ENCODE measurements around the gene MORN1. TPM values are rescaled to one million over a fixed set of nuclear protein-coding genes. Genes with fewer than 3 reads are reported as not detected.

MORN1 gene
- total RNA-seq, 4 donors from 2014 or later, result 3.0 to 34.0 (median 12.5) TPM

- in situ Hi-C loops (cut with MboI; ENCODE audit: low pct_ligation_motif_present in 1 of 4, low pct_unique_long_range_greater_than_20kb in 1 of 4, low sequenced_read_pairs in 3 of 4) (loop anchor here in 2 of 4 donors (25.0 kb wide), 1 partner anchor 106 kb away; no protein-coding TSS in a partner anchor), intact Hi-C loops (cut with DNase I; ENCODE audit: low total_unique reads) (no loop called here)
- no peak for TF ChIP-seq POLR2A (IDR thresholded peaks at IDR 0.05)
- no peak for TF ChIP-seq POLR2AphosphoS5 (IDR thresholded peaks at IDR 0.05)
- no peak for TF ChIP-seq EP300 (IDR thresholded peaks at IDR 0.05; ENCODE audit: low read depth)
- TF ChIP-seq CTCF (IDR thresholded peaks at IDR 0.05), result no peak
- Histone ChIP-seq H3K9me3 (no peaks in the 10 kb centered on the region), H3K4me3 (no peak overlapping the region), H3K27ac (peak overlapping the region; percentile 2 to 76 (median 34)), H3K27me3 (peaks cover 24% of the 10 kb centered on the region), H3K36me3 (no peaks in the 10 kb centered on the region), H3K4me1 (peaks cover 27 to 58% (median 36%) of the 10 kb centered on the region in 4 donors)
- 70 to 88% methylated on average over 6 to 41 of the region's 41 CpGs for WGBS, 2 donors (ENCODE audit: low coverage in 1 of 2)
- no peak for DNase-seq
These were observed 72.8 kb downstream of the MORN1 start for GRCh38 chr1:2318314-2319278.

DNA sequence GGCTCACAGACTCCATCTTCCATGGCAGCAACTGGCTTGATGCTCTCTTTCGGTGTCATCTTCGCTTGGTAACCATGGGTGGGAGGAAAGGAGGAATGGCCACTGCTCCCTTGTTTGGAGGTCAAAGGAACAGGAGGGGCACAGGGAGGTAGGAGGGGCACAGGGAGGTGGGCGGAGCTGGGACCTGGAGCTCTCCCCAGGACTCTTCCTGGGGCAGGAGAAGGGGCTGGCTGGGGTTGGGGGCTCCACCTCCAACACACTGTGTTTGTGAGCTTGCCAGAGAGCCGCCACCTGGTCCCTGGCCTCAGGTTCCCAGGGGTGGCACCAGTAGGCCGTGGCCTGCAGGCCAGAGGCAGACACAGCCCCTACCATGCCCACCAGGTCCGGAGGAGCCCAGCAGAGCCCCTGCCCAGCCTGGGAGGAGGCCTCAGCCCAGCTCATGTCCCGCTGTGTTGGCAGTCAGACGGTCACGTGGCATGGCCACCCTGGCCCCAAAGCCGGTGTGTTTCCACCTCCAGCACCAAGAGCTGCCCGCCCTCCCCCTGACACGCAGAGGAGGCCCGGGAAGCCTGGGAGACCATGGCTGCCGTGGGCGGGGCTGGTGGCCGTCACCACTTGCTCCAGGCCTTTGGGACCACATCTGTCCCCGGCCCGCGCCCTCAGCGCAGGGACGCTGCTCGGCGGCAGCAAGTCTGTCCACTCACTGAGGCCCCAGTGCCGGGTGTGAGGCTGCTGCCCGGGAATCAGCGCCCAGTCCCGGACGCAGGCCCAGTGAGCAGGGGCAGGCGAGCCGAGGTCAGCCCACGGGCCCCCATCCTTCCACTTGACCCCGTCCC, 73.9 kb downstream of the MORN1 start:
- in situ Hi-C loops (cut with MboI; ENCODE audit: low pct_ligation_motif_present in 1 of 4, low pct_unique_long_range_greater_than_20kb in 1 of 4, low sequenced_read_pairs in 3 of 4), result loop anchor here in 2 of 4 donors (25.0 kb wide), 1 partner anchor 105 kb away; no protein-coding TSS in a partner anchor
- H3K4me3 ChIP-seq, result no peak overlapping the region
- peaks cover 21% of the 10 kb centered on the region for H3K27me3 ChIP-seq
- peaks cover 31 to 62% (median 45%) of the 10 kb centered on the region in 4 donors for H3K4me1 ChIP-seq
- TF ChIP-seq POLR2AphosphoS5 (IDR thresholded peaks at IDR 0.05) (no peak), POLR2A (IDR thresholded peaks at IDR 0.05) (no peak), EP300 (IDR thresholded peaks at IDR 0.05; ENCODE audit: low read depth) (no peak), CTCF (IDR thresholded peaks at IDR 0.05) (no peak)
- intact Hi-C loops (cut with DNase I; ENCODE audit: low total_unique reads), result no loop called here
- H3K9me3 ChIP-seq, result no peaks in the 10 kb centered on the region
- 90% methylated on average over 9 of the region's 32 CpGs; no CpG with 5 or more reads in 1 of the 2 donors for WGBS, 2 donors (ENCODE audit: low coverage in 1 of 2)
- H3K36me3 ChIP-seq, result no peaks in the 10 kb centered on the region
- no peak for DNase-seq
- H3K27ac ChIP-seq, result peak overlapping the region in 2 of 4 donors; percentile 14 to 76

GRCh38 chr1:2316451-2316961, 74.8 kb downstream of the MORN1 start:
- no peak overlapping the region for H3K4me3 ChIP-seq
- H3K9me3 ChIP-seq, result no peaks in the 10 kb centered on the region
- WGBS, 2 donors (ENCODE audit: low coverage in 1 of 2), result 67% methylated on average over 8 of the region's 16 CpGs; no CpG with 5 or more reads in 1 of the 2 donors
- in situ Hi-C loops (cut with MboI; ENCODE audit: low pct_ligation_motif_present in 1 of 4, low pct_unique_long_range_greater_than_20kb in 1 of 4, low sequenced_read_pairs in 3 of 4) (loop anchor here in 2 of 4 donors (25.0 kb wide), 1 partner anchor 104 kb away; no protein-coding TSS in a partner anchor), intact Hi-C loops (cut with DNase I; ENCODE audit: low total_unique reads) (no loop called here)
- H3K4me1 ChIP-seq, result peaks cover 31 to 62% (median 45%) of the 10 kb centered on the region in 4 donors
- H3K27me3 ChIP-seq, result peaks cover 12% of the 10 kb centered on the region
- H3K36me3 ChIP-seq, result no peaks in the 10 kb centered on the region
- H3K27ac ChIP-seq, result peak overlapping the region; percentile 85 to 91 (median 88)
- no peak for TF ChIP-seq CTCF (IDR thresholded peaks at IDR 0.05)
- no peak for TF ChIP-seq POLR2AphosphoS5 (IDR thresholded peaks at IDR 0.05)
- TF ChIP-seq EP300 (IDR thresholded peaks at IDR 0.05; ENCODE audit: low read depth), result no peak
- no peak for TF ChIP-seq POLR2A (IDR thresholded peaks at IDR 0.05)
- DNase-seq, result no peak
